ENCODE results near the gene GHR. TPM values are rescaled to one million over a fixed set of nuclear protein-coding genes. Genes with fewer than 3 reads are reported as not detected.

Gene GHR
- total RNA-seq, 1 donor from 2014 or later = 2.3 TPM

DNA sequence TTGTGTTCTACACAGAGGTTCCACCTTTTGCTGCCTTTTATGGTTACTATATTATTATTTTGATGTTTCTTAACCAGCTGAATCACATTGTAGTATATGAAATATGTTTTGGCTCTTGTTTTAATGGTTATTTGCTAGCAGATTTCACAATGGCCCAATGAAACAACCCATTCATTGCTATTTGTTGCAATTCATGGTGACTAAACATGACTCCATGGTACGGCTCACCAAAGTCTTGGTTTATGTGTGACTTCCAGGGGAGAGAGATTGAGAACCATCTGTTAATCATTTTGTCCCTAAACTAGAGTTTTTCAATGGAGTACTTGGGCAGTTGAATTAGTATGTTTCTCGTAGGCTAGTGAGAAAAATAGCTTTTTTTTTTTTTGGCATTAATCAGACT, 108.4 kb downstream of the GHR start:
- Mint-ChIP-seq H3K4me3 (ENCODE audit: unreplicated experiment) (no peak overlapping the region), H3K4me1 (ENCODE audit: low read depth, unreplicated experiment) (no peaks in the 10 kb centered on the region), H3K27ac (ENCODE audit: unreplicated experiment) (no peak overlapping the region), H3K9me3 (ENCODE audit: unreplicated experiment) (peaks cover 4% of the 10 kb centered on the region), H3K36me3 (ENCODE audit: low read depth, unreplicated experiment) (peaks cover 2% of the 10 kb centered on the region), H3K27me3 (ENCODE audit: low read depth, unreplicated experiment) (no peaks in the 10 kb centered on the region)
- H3K36me3 ChIP-seq (ENCODE audit: insufficient read depth, low read length) = no peaks in the 10 kb centered on the region
- no peak overlapping the region for H2AFZ ChIP-seq (ENCODE audit: low read depth, low read length)
- H3K4me3 ChIP-seq (ENCODE audit: insufficient read depth, low read depth, low read length) = no peak overlapping the region
- no peak overlapping the region for H3K27ac ChIP-seq (ENCODE audit: low read depth, low read length)
- H3K79me2 ChIP-seq (ENCODE audit: insufficient read depth, low read length) = no peaks in the 10 kb centered on the region
- no peaks in the 10 kb centered on the region for H3K9me3 ChIP-seq (ENCODE audit: insufficient read depth, low read depth, low read length)
- H4K20me1 ChIP-seq (ENCODE audit: insufficient read depth, low read length) = no peaks in the 10 kb centered on the region
- H3K27me3 ChIP-seq (ENCODE audit: insufficient read depth, low read length) = no peaks in the 10 kb centered on the region
- no peak for TF ChIP-seq EZH2 (IDR thresholded peaks at IDR 0.05; ENCODE audit: insufficient read depth, low read length)
- TF ChIP-seq, protein P1, sequence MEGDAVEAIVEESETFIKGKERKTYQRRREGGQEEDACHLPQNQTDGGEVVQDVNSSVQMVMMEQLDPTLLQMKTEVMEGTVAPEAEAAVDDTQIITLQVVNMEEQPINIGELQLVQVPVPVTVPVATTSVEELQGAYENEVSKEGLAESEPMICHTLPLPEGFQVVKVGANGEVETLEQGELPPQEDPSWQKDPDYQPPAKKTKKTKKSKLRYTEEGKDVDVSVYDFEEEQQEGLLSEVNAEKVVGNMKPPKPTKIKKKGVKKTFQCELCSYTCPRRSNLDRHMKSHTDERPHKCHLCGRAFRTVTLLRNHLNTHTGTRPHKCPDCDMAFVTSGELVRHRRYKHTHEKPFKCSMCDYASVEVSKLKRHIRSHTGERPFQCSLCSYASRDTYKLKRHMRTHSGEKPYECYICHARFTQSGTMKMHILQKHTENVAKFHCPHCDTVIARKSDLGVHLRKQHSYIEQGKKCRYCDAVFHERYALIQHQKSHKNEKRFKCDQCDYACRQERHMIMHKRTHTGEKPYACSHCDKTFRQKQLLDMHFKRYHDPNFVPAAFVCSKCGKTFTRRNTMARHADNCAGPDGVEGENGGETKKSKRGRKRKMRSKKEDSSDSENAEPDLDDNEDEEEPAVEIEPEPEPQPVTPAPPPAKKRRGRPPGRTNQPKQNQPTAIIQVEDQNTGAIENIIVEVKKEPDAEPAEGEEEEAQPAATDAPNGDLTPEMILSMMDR (IDR thresholded peaks at IDR 0.05; ENCODE audit: insufficient read depth, low read depth, low read length) = no peak
- H3K4me2 ChIP-seq (ENCODE audit: low read length) = no peak overlapping the region
- FAIRE-seq (no peak), DNase-seq (ENCODE audit: low read depth) (no peak)
- H3K4me1 ChIP-seq (ENCODE audit: insufficient read depth, low read length) = no peaks in the 10 kb centered on the region
- H3K9ac ChIP-seq (ENCODE audit: low read length) = no peak overlapping the region

- Histone ChIP-seq H3K4me2 (ENCODE audit: low read length) (no peak overlapping the region), H3K27me3 (ENCODE audit: insufficient read depth, low read length) (no peaks in the 10 kb centered on the region), H3K27ac (ENCODE audit: low read depth, low read length) (no peak overlapping the region), H3K9me3 (ENCODE audit: insufficient read depth, low read depth, low read length) (no peaks in the 10 kb centered on the region), H3K36me3 (ENCODE audit: insufficient read depth, low read length) (no peaks in the 10 kb centered on the region), H4K20me1 (ENCODE audit: insufficient read depth, low read length) (no peaks in the 10 kb centered on the region), H3K4me3 (ENCODE audit: insufficient read depth, low read depth, low read length) (no peak overlapping the region), H3K4me1 (ENCODE audit: insufficient read depth, low read length) (no peaks in the 10 kb centered on the region), H2AFZ (ENCODE audit: low read depth, low read length) (no peak overlapping the region), H3K9ac (ENCODE audit: low read length) (no peak overlapping the region), H3K79me2 (ENCODE audit: insufficient read depth, low read length) (no peaks in the 10 kb centered on the region)
- Mint-ChIP-seq H3K27me3 (ENCODE audit: low read depth, unreplicated experiment) (no peaks in the 10 kb centered on the region), H3K27ac (ENCODE audit: unreplicated experiment) (no peak overlapping the region), H3K4me3 (ENCODE audit: unreplicated experiment) (no peak overlapping the region), H3K9me3 (ENCODE audit: unreplicated experiment) (peaks cover 7% of the 10 kb centered on the region), H3K36me3 (ENCODE audit: low read depth, unreplicated experiment) (no peaks in the 10 kb centered on the region), H3K4me1 (ENCODE audit: low read depth, unreplicated experiment) (no peaks in the 10 kb centered on the region)
- no peak for DNase-seq (ENCODE audit: low read depth)
- FAIRE-seq = no peak
- TF ChIP-seq, protein P1 (IDR thresholded peaks at IDR 0.05; ENCODE audit: insufficient read depth, low read depth, low read length) = no peak
Measured at GRCh38 chr5:42542106-42542505, 118.9 kb downstream of the GHR start.

GRCh38 chr5:42543774-42544173, 120.5 kb downstream of the GHR start:
- Histone ChIP-seq H3K36me3 (ENCODE audit: insufficient read depth, low read length) (no peaks in the 10 kb centered on the region), H3K9ac (ENCODE audit: low read length) (no peak overlapping the region), H3K9me3 (ENCODE audit: insufficient read depth, low read depth, low read length) (no peaks in the 10 kb centered on the region), H3K4me2 (ENCODE audit: low read length) (no peak overlapping the region), H3K27ac (ENCODE audit: low read depth, low read length) (no peak overlapping the region), H3K4me1 (ENCODE audit: insufficient read depth, low read length) (no peaks in the 10 kb centered on the region), H3K27me3 (ENCODE audit: insufficient read depth, low read length) (no peaks in the 10 kb centered on the region), H4K20me1 (ENCODE audit: insufficient read depth, low read length) (no peaks in the 10 kb centered on the region), H3K4me3 (ENCODE audit: insufficient read depth, low read depth, low read length) (no peak overlapping the region), H3K79me2 (ENCODE audit: insufficient read depth, low read length) (no peaks in the 10 kb centered on the region), H2AFZ (ENCODE audit: low read depth, low read length) (no peak overlapping the region)
- no peak for DNase-seq (ENCODE audit: low read depth)
- H3K27ac Mint-ChIP-seq (ENCODE audit: unreplicated experiment) = no peak overlapping the region
- H3K27me3 Mint-ChIP-seq (ENCODE audit: low read depth, unreplicated experiment) = no peaks in the 10 kb centered on the region
- H3K36me3 Mint-ChIP-seq (ENCODE audit: low read depth, unreplicated experiment) = no peaks in the 10 kb centered on the region
- H3K9me3 Mint-ChIP-seq (ENCODE audit: unreplicated experiment) = peaks cover 6% of the 10 kb centered on the region
- H3K4me1 Mint-ChIP-seq (ENCODE audit: low read depth, unreplicated experiment) = no peaks in the 10 kb centered on the region
- no peak for FAIRE-seq
- H3K4me3 Mint-ChIP-seq (ENCODE audit: unreplicated experiment) = no peak overlapping the region
- no peak for TF ChIP-seq EZH2 (IDR thresholded peaks at IDR 0.05; ENCODE audit: insufficient read depth, low read length)
- TF ChIP-seq, protein P1 (IDR thresholded peaks at IDR 0.05; ENCODE audit: insufficient read depth, low read depth, low read length) = no peak
